Chondrocyte (in vitro differentiated cells): ENCODE data around the gene RNU7-1. TPM values are rescaled to one million over a fixed set of nuclear protein-coding genes. Genes with fewer than 3 reads are reported as not detected.

Source experiments
- DNase-seq: peaks from one replicate; pipeline ENCODE4 v3.0.0; 2021; ENCODE audit warnings: mixed read lengths, low spot score
- H3K27ac Mint-ChIP-seq: one replicate; pipeline ENCODE4 v1.8.0; 2021; ENCODE audit warnings: mild to moderate bottlenecking, moderate library complexity, mixed read lengths; ENCODE audit not compliant: unreplicated experiment
- H3K27me3 Mint-ChIP-seq: 2 replicates; pipeline ENCODE4 v1.8.0; 2021; ENCODE audit warnings: low read depth, mixed read lengths
- H3K36me3 Mint-ChIP-seq: 2 replicates; pipeline ENCODE4 v1.8.0; 2021; ENCODE audit warnings: low read depth, mixed read lengths
- H3K4me1 Mint-ChIP-seq: 2 replicates; pipeline ENCODE4 v1.8.0; 2021; ENCODE audit warnings: low read depth, mild to moderate bottlenecking, mixed read lengths
- H3K4me3 Mint-ChIP-seq: one replicate; pipeline ENCODE4 v1.8.0; 2021; ENCODE audit warnings: mild to moderate bottlenecking, moderate library complexity, mixed read lengths; ENCODE audit not compliant: unreplicated experiment
- H3K9me3 Mint-ChIP-seq: 2 replicates; pipeline ENCODE4 v1.8.0; 2021; ENCODE audit warnings: low read depth, mixed read lengths
- total RNA-seq: library from RNA; stranded (reverse); gene quantifications from 3 replicates; pipeline ENCODE4 v1.2.1, GENCODE V29; 2021
- TF ChIP-seq, protein P1 (sequence below): fragments of 200-600 bp; sonication (generic); IDR thresholded peaks from 2 replicates; pipeline ENCODE4 v1.5.0; 2021; ENCODE audit warnings: antibody characterized with exemption, mild to moderate bottlenecking, moderate library complexity

Gene RNU7-1
- total RNA-seq, 1 donor from 2014 or later = not detected

DNA sequence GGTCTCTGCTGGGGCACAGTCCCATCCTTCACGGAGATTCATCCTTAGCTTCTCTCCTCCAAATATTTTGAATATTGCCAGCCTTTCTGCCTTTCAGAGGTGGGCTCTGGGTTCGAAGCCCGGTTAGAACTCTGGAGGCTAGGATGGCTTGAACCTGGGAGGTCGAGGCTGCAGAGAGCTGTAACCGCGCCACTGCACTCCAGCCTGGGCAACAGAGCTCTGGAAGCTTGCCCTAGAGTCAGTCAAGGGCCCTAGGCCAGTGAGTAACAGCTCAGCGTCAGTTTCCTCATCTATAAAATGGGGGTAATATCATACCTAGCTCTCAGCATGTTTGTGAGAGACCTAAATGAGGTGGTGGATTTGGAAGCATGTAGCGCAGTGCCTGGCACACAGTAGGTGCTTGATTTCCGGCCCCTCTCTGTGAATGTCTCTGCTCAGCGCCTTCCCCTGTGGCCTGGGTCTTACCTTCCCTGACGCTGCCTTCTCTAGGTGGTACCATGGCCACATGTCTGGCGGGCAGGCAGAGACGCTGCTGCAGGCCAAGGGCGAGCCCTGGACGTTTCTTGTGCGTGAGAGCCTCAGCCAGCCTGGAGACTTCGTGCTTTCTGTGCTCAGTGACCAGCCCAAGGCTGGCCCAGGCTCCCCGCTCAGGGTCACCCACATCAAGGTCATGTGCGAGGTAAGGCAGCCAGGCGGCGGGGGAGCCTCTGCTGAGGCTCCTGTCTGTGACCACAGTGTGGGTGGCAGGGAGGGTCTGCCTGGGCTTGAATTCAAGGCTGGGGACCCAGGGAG is 10.9 kb downstream of the RNU7-1 start:
- TF ChIP-seq, protein P1, sequence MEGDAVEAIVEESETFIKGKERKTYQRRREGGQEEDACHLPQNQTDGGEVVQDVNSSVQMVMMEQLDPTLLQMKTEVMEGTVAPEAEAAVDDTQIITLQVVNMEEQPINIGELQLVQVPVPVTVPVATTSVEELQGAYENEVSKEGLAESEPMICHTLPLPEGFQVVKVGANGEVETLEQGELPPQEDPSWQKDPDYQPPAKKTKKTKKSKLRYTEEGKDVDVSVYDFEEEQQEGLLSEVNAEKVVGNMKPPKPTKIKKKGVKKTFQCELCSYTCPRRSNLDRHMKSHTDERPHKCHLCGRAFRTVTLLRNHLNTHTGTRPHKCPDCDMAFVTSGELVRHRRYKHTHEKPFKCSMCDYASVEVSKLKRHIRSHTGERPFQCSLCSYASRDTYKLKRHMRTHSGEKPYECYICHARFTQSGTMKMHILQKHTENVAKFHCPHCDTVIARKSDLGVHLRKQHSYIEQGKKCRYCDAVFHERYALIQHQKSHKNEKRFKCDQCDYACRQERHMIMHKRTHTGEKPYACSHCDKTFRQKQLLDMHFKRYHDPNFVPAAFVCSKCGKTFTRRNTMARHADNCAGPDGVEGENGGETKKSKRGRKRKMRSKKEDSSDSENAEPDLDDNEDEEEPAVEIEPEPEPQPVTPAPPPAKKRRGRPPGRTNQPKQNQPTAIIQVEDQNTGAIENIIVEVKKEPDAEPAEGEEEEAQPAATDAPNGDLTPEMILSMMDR = no peak
- H3K9me3 Mint-ChIP-seq = no peaks in the 10 kb centered on the region
- DNase-seq = peak; percentile 81
- no peak overlapping the region for H3K4me3 Mint-ChIP-seq
- H3K27me3 Mint-ChIP-seq = no peaks in the 10 kb centered on the region
- H3K4me1 Mint-ChIP-seq = peaks cover 26% of the 10 kb centered on the region
- H3K27ac Mint-ChIP-seq = no peak overlapping the region
- H3K36me3 Mint-ChIP-seq = no peaks in the 10 kb centered on the region

DNA sequence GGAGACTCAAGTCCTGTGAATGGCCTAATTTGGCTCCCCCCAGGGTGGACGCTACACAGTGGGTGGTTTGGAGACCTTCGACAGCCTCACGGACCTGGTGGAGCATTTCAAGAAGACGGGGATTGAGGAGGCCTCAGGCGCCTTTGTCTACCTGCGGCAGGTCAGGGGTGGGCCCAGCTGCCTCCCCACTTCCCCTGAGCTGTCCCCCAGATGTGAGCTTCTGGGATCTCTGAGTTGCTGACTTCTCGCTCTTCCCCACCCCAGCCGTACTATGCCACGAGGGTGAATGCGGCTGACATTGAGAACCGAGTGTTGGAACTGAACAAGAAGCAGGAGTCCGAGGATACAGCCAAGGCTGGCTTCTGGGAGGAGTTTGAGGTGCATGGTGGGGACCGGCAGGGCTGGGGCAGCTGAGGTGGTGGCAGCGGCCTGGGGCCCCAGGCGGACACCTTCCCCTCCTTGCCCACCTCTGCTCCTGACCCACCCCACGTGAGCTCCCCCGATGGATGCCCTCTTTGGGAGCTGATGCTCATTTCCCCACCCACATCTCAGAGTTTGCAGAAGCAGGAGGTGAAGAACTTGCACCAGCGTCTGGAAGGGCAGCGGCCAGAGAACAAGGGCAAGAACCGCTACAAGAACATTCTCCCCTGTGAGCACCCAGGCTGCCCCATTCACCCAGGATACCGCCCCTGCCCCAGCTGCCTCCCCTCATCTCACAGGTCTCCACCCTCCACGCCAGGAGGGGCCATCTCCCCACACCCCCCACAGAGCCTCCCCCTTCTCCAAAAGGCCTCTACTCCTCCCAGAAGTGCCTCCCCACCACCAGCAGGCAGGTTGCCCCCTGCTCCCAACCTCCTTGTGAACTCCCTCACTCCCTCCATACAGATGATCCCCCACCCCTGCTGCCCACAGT is 11.7 kb downstream of the RNU7-1 start:
- TF ChIP-seq, protein P1 = no peak

DNA sequence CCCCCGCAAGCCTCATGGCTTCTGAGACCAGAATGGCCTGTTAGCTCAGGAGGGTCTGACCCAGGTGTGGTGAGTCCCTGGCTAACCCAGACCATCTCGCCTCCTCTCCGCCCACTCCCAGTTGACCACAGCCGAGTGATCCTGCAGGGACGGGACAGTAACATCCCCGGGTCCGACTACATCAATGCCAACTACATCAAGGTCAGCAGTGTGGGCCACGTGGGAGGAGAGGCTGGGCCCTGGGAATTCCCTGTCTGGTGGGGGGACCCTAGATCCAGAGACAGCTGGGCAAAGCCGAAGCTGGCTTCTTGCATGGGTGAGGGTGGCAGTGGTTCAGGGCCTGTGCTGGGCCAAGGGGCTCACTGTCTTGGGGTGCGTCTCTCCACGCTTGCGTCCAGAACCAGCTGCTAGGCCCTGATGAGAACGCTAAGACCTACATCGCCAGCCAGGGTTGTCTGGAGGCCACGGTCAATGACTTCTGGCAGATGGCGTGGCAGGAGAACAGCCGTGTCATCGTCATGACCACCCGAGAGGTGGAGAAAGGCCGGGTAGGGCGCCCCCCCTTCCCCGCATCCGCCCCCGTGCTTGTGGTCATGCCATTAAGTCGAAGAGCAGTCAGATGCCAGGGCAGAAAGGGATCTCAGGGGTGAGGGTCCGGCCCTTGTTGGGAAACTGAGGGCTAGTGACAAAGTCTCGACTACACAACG is 12.6 kb downstream of the RNU7-1 start:
- H3K36me3 Mint-ChIP-seq = no peaks in the 10 kb centered on the region
- peak; percentile 68 for DNase-seq
- no peaks in the 10 kb centered on the region for H3K27me3 Mint-ChIP-seq
- no peak overlapping the region for H3K4me3 Mint-ChIP-seq
- TF ChIP-seq, protein P1 = no peak
- no peaks in the 10 kb centered on the region for H3K9me3 Mint-ChIP-seq
- peaks cover 26% of the 10 kb centered on the region for H3K4me1 Mint-ChIP-seq
- H3K27ac Mint-ChIP-seq = no peak overlapping the region

More for the DNA sequence above, 11.7 kb downstream of the RNU7-1 start:
- Mint-ChIP-seq H3K36me3 (no peaks in the 10 kb centered on the region), H3K4me1 (peaks cover 26% of the 10 kb centered on the region), H3K27ac (no peak overlapping the region), H3K4me3 (no peak overlapping the region), H3K27me3 (no peaks in the 10 kb centered on the region), H3K9me3 (no peaks in the 10 kb centered on the region)
- peak; percentile 66 for DNase-seq

DNA sequence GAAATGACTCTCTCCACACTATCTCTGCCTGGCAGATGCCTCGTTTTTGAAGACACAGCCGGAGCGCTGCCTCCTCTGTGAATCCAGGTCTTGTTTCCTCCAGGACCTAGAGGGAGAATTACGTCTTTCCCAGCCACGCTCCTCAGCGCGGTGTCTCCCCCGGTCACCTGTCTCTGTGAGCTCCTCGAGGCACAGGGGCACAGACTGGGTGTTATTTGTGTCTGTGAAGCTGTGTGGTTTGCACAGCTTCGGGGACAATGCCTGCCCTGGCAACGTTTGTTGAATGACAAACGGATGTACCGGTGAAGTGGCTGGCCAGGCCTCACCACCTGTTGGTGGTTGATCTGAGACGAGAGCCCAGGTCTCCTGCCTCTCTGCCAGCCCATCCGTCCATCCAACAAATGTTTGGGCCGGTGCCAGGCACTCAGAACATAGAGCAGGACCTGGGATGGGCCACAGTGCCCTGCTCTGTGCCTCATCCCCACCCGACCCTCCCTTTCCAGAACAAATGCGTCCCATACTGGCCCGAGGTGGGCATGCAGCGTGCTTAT is 13.6 kb downstream of the RNU7-1 start:
- no peak overlapping the region for H3K4me3 Mint-ChIP-seq
- no peaks in the 10 kb centered on the region for H3K36me3 Mint-ChIP-seq
- TF ChIP-seq, protein P1 = no peak
- H3K4me1 Mint-ChIP-seq = peaks cover 33% of the 10 kb centered on the region
- no peaks in the 10 kb centered on the region for H3K9me3 Mint-ChIP-seq
- no peak for DNase-seq
- H3K27ac Mint-ChIP-seq = no peak overlapping the region
- no peaks in the 10 kb centered on the region for H3K27me3 Mint-ChIP-seq
